Measurements from ENCODE around the gene DGKD. TPM values are rescaled to one million over a fixed set of nuclear protein-coding genes. Genes with fewer than 3 reads are reported as not detected.

The DGKD gene
- total and polyA plus RNA-seq, 10 of the 15 experiments (the other 5 are each of a cell fraction or from before 2014, with no cell fraction given) = 2.7 to 81.9 (median 27.0) TPM

GRCh38 chr2:233443511-233444183 is 89.4 kb downstream of the DGKD start:
- ChIA-PET CTCF (interaction anchor here (0.6 to 8.4 kb wide), 40 partner anchors 8 to 648 kb away, joined by 3 to 215 read pairs (median 4); partner anchors contain the start of genes ATG16L1 and DGKD), SMC1A (ENCODE audit: uncharacterized antibody, unreplicated experiment) (interaction anchor here (0.8 to 4.1 kb wide), 23 partner anchors 9 to 236 kb away, joined by 3 to 80 read pairs (median 4); partner anchors contain the start of gene ATG16L1), RAD21 (ENCODE audit: unreplicated experiment) (interaction anchor here (0.5 to 4.3 kb wide), 19 partner anchors 8 to 268 kb away, joined by 3 to 73 read pairs (median 4); partner anchors contain the start of gene DGKD), POLR2A (interaction anchor here (0.6 kb wide), 1 partner anchor 906 kb away, joined by 3 read pairs; no protein-coding TSS in a partner anchor)
- DNase-seq (ENCODE audit: low read depth, low spot score) (peak; percentile 31), FAIRE-seq (peak; percentile 90), ATAC-seq (peak; percentile 94)
- no peaks in the 10 kb centered on the region for H4K20me1 ChIP-seq (ENCODE audit: control insufficient read depth, insufficient read depth)
- H3K9me3 ChIP-seq (replicated peaks; ENCODE audit: control insufficient read depth, insufficient read depth, low read length) = no peaks in the 10 kb centered on the region
- no peaks in the 10 kb centered on the region for H3K27me3 ChIP-seq (replicated peaks in 1 of 2; ENCODE audit: control insufficient read depth in 2 of 2, insufficient read depth in 2 of 2, low read length in 1 of 2)
- in situ Hi-C loops (cut with MboI) (no loop called here), intact Hi-C loops (cut with micrococcal nuclease; ENCODE audit: unreplicated experiment) (loop anchor here (1.0 to 10.0 kb wide), 6 partner anchors 26 to 267 kb away; partner anchors contain the start of gene DGKD)
- no peaks in the 10 kb centered on the region for H3K79me2 ChIP-seq (ENCODE audit: control insufficient read depth, insufficient read depth, low read length)
- WGBS (ENCODE audit: insufficient coverage, insufficient replicate concordance, low lambda C conversion rate, missing lambda C conversion rate) = 62% methylated on average over 18 of the region's 18 CpGs
- H3K9ac ChIP-seq (ENCODE audit: control insufficient read depth, insufficient read depth, low read length) = no peak overlapping the region
- peaks cover 26 to 35% of the 10 kb centered on the region in 2 experiments for H3K36me3 ChIP-seq (ENCODE audit: control insufficient read depth in 2 of 2, insufficient read depth in 2 of 2, low read length in 1 of 2)
- no peaks in the 10 kb centered on the region for H3K4me1 ChIP-seq (ENCODE audit: control insufficient read depth, insufficient read depth, low read length)
- no peak overlapping the region for H3K4me3 ChIP-seq
- no peak overlapping the region for H2AFZ ChIP-seq (ENCODE audit: control insufficient read depth, low read depth, low read length)
- H3K27ac ChIP-seq (ENCODE audit: control insufficient read depth, insufficient read depth) = no peak overlapping the region
- H3K4me2 ChIP-seq (ENCODE audit: control insufficient read depth, insufficient read depth) = no peak overlapping the region
- no TSS peak for BruUV-seq (replicated peaks)
- TF ChIP-seq, protein P1, sequence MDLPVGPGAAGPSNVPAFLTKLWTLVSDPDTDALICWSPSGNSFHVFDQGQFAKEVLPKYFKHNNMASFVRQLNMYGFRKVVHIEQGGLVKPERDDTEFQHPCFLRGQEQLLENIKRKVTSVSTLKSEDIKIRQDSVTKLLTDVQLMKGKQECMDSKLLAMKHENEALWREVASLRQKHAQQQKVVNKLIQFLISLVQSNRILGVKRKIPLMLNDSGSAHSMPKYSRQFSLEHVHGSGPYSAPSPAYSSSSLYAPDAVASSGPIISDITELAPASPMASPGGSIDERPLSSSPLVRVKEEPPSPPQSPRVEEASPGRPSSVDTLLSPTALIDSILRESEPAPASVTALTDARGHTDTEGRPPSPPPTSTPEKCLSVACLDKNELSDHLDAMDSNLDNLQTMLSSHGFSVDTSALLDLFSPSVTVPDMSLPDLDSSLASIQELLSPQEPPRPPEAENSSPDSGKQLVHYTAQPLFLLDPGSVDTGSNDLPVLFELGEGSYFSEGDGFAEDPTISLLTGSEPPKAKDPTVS (IDR thresholded peaks at IDR 0.05; ENCODE audit: low read depth, low read length) = no peak
- TF ChIP-seq CBX5 (IDR thresholded peaks at IDR 0.05; ENCODE audit: low read depth) (no peak), MXI1 (IDR thresholded peaks at IDR 0.05; ENCODE audit: low read depth, low read length) (peak; percentile 87), YBX1 (IDR thresholded peaks at IDR 0.05) (no peak), YY1 (IDR thresholded peaks at IDR 0.05; ENCODE audit: low read depth, low read length) (peak; percentile 72; the same call in 1 of the 2 replicates), NFYB (IDR thresholded peaks at IDR 0.05; ENCODE audit: insufficient read depth, low read depth, low read length) (no peak), SMC3 (IDR thresholded peaks at IDR 0.05; ENCODE audit: borderline replicate concordance, low read length) (peak; percentile 97), SIN3A (IDR thresholded peaks at IDR 0.05; ENCODE audit: low read depth, low read length) (peak; percentile 78), CEBPB (IDR thresholded peaks at IDR 0.05; ENCODE audit: borderline replicate concordance in 1 of 2, low read depth in 2 of 2, low read length in 2 of 2) (no peak), RAD21 (IDR thresholded peaks at IDR 0.05; ENCODE audit: insufficient read depth, low read depth, low read length) (peak; percentile 93), EZH2 (IDR thresholded peaks at IDR 0.05; ENCODE audit: borderline replicate concordance, control insufficient read depth, low read depth, low read length) (no peak), NR2F1 (conservative IDR thresholded peaks at IDR 0.05) (no peak), PKNOX1 (IDR thresholded peaks at IDR 0.05) (0 out of 2 replicates have a peak, but pooled peaks have one; percentile 14), JUNB (IDR thresholded peaks at IDR 0.05) (no peak)
- TF ChIP-seq, protein P2, sequence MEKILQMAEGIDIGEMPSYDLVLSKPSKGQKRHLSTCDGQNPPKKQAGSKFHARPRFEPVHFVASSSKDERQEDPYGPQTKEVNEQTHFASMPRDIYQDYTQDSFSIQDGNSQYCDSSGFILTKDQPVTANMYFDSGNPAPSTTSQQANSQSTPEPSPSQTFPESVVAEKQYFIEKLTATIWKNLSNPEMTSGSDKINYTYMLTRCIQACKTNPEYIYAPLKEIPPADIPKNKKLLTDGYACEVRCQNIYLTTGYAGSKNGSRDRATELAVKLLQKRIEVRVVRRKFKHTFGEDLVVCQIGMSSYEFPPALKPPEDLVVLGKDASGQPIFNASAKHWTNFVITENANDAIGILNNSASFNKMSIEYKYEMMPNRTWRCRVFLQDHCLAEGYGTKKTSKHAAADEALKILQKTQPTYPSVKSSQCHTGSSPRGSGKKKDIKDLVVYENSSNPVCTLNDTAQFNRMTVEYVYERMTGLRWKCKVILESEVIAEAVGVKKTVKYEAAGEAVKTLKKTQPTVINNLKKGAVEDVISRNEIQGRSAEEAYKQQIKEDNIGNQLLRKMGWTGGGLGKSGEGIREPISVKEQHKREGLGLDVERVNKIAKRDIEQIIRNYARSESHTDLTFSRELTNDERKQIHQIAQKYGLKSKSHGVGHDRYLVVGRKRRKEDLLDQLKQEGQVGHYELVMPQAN (conservative IDR thresholded peaks at IDR 0.05) = peak; percentile 49
- TF ChIP-seq, protein P3, sequence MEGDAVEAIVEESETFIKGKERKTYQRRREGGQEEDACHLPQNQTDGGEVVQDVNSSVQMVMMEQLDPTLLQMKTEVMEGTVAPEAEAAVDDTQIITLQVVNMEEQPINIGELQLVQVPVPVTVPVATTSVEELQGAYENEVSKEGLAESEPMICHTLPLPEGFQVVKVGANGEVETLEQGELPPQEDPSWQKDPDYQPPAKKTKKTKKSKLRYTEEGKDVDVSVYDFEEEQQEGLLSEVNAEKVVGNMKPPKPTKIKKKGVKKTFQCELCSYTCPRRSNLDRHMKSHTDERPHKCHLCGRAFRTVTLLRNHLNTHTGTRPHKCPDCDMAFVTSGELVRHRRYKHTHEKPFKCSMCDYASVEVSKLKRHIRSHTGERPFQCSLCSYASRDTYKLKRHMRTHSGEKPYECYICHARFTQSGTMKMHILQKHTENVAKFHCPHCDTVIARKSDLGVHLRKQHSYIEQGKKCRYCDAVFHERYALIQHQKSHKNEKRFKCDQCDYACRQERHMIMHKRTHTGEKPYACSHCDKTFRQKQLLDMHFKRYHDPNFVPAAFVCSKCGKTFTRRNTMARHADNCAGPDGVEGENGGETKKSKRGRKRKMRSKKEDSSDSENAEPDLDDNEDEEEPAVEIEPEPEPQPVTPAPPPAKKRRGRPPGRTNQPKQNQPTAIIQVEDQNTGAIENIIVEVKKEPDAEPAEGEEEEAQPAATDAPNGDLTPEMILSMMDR (IDR thresholded peaks at IDR 0.05 in 2 of 3, conservative IDR thresholded peaks at IDR 0.05 in 1 of 3; ENCODE audit: control insufficient read depth in 2 of 3, extremely low read depth in 1 of 3, insufficient read depth in 1 of 3, low read depth in 3 of 3, low read length in 3 of 3) = peak; percentile 82 to 93 (median 86); a peak in 5 of 6 replicates
